IMR-90 (cell line): ENCODE results near the gene KAZN. TPM values are rescaled to one million over a fixed set of nuclear protein-coding genes. Genes with fewer than 3 reads are reported as not detected.

Source experiments
- ATAC-seq: fragments of 200-7000 bp; cut with Tn5 transposase; 2 replicates; pipeline ENCODE4 v1.9.1; 2020; ENCODE audit warnings: low read depth, mild to moderate bottlenecking, moderate library complexity
- BruUV-seq: library from RNA; stranded (reverse); fragments of 400-500 nt; replicated peaks from 2 replicates; lab custom pipeline; 2021; lab: Mats Ljungman, UMichigan
- CTCF ChIA-PET: fragments of 300-600 bp; formaldehyde crosslinking; extraction: SDS; loops from one replicate; lab custom pipeline; 2021; ENCODE audit warnings: antibody characterized with exemption; lab: Yijun Ruan, JAX
- POLR2A ChIA-PET: fragments of 300-600 bp; sonication (Branson Sonifier 250); formaldehyde crosslinking; loops from one replicate; lab custom pipeline; 2022; ENCODE audit warnings: antibody characterized with exemption; ENCODE audit not compliant: unreplicated experiment; lab: Charles Lee
- DNase-seq: peaks from one replicate; pipeline ENCODE4 v3.0.0; 2013
- H2AFZ ChIP-seq: replicated peaks from 2 replicates; pipeline ENCODE3; 2013; ENCODE audit warnings: low read length, mild to moderate bottlenecking; ENCODE audit not compliant: poor library complexity
- H2AK5ac ChIP-seq: 2 replicates; pipeline ENCODE4 v1.6.1; 2013; ENCODE audit warnings: low read depth, low read length, inconsistent platforms
- H2AK9ac ChIP-seq: replicated peaks from 2 replicates; pipeline ENCODE3; 2013; ENCODE audit warnings: mild to moderate bottlenecking, low read depth, low read length, moderate library complexity; ENCODE audit not compliant: poor library complexity
- H2BK120ac ChIP-seq: 2 replicates; pipeline ENCODE4 v1.6.1; 2013; ENCODE audit warnings: low read depth, low read length, inconsistent platforms
- H2BK15ac ChIP-seq: 3 replicates; pipeline ENCODE4 v1.6.1; 2013; ENCODE audit warnings: low read depth, low read length, inconsistent platforms
- H2BK20ac ChIP-seq: 2 replicates; pipeline ENCODE4 v1.6.1; 2013; ENCODE audit warnings: low read depth, mild to moderate bottlenecking, inconsistent platforms, low read length, moderate library complexity
- H2BK5ac ChIP-seq: 2 replicates; pipeline ENCODE4 v1.6.1; 2013; ENCODE audit warnings: mild to moderate bottlenecking, low read depth, low read length, inconsistent platforms; ENCODE audit not compliant: poor library complexity, severe bottlenecking
- H3K14ac ChIP-seq: replicated peaks from 2 replicates; pipeline ENCODE4 v1.6.1; 2013; ENCODE audit warnings: low read depth, low read length, inconsistent platforms
- H3K18ac ChIP-seq: 2 replicates; pipeline ENCODE4 v1.6.1; 2013; ENCODE audit warnings: low read depth, low read length, control low read depth
- H3K23ac ChIP-seq: 2 replicates; pipeline ENCODE4 v1.6.1; 2013; ENCODE audit warnings: low read depth, low read length, inconsistent platforms
- H3K27ac ChIP-seq: 2 replicates; pipeline ENCODE4 v1.5.1; 2013; ENCODE audit warnings: mild to moderate bottlenecking, control low read depth, low read length; ENCODE audit not compliant: insufficient read depth
- H3K27me3 ChIP-seq: 2 replicates; pipeline ENCODE4 v1.6.1; 2013; ENCODE audit warnings: low read length; ENCODE audit not compliant: control insufficient read depth, insufficient read depth
- H3K36me3 ChIP-seq: 2 replicates; pipeline ENCODE4 v1.6.1; 2013; ENCODE audit warnings: low read length, mixed read lengths; ENCODE audit not compliant: control insufficient read depth, insufficient read depth
- H3K4ac ChIP-seq: 2 replicates; pipeline ENCODE4 v1.6.1; 2013; ENCODE audit warnings: low read depth, low read length, inconsistent platforms
- H3K4me1 ChIP-seq: 2 replicates; pipeline ENCODE4 v1.6.1; 2013; ENCODE audit warnings: low read length, mixed read lengths; ENCODE audit not compliant: control insufficient read depth, insufficient read depth
- H3K4me2 ChIP-seq: 2 replicates; pipeline ENCODE4 v1.6.1; 2013; ENCODE audit warnings: low read depth, mild to moderate bottlenecking, control low read depth, low read length, moderate library complexity
- H3K4me3 ChIP-seq: 2 replicates; pipeline ENCODE4 v1.5.1; 2013; ENCODE audit warnings: low read depth, mild to moderate bottlenecking, control low read depth, low read length, moderate library complexity; ENCODE audit not compliant: insufficient read depth
- H3K56ac ChIP-seq: 2 replicates; pipeline ENCODE4 v1.6.1; 2013; ENCODE audit warnings: low read length, inconsistent platforms; ENCODE audit not compliant: insufficient read depth; ENCODE audit errors: extremely low read depth
- H3K79me1 ChIP-seq, 2 experiments: 2 replicates each; pipeline ENCODE4 v1.6.1; 2013; ENCODE audit warnings: low read length in 2 of 2, inconsistent platforms in 1 of 2, low read depth in 1 of 2
- H3K9ac ChIP-seq: 2 replicates; pipeline ENCODE4 v1.6.1; 2013; ENCODE audit warnings: low read depth, low read length, control low read depth
- H3K9me1 ChIP-seq: 2 replicates; pipeline ENCODE4 v1.6.1; 2013; ENCODE audit warnings: low read length, inconsistent platforms; ENCODE audit not compliant: insufficient read depth
- H3K9me3 ChIP-seq: 2 replicates; pipeline ENCODE4 v1.6.1; 2013; ENCODE audit warnings: low read length; ENCODE audit not compliant: control insufficient read depth, insufficient read depth
- H4K20me1 ChIP-seq: 2 replicates; pipeline ENCODE4 v1.6.1; 2013; ENCODE audit warnings: low read length, inconsistent platforms; ENCODE audit not compliant: insufficient read depth
- H4K5ac ChIP-seq: 2 replicates; pipeline ENCODE4 v1.6.1; 2013; ENCODE audit warnings: mild to moderate bottlenecking, low read depth, low read length, control low read depth
- H4K8ac ChIP-seq, 2 experiments: 2 replicates each; pipeline ENCODE4 v1.6.1; 2013; ENCODE audit warnings: low read depth in 2 of 2, low read length in 2 of 2, control low read depth in 1 of 2, inconsistent platforms in 1 of 2
- H4K91ac ChIP-seq: 2 replicates; pipeline ENCODE4 v1.6.1; 2013; ENCODE audit warnings: low read depth, low read length, inconsistent platforms; ENCODE audit not compliant: insufficient read depth
- CEBPB ChIP-seq: IDR thresholded peaks from 2 replicates; pipeline ENCODE4 v1.6.1; 2012; ENCODE audit warnings: low read depth, low read length, improper control_type of control experiment
- CHD1 ChIP-seq: IDR thresholded peaks from 2 replicates; pipeline ENCODE4 v1.6.1; 2012; ENCODE audit warnings: low read depth, low read length, improper control_type of control experiment
- CTCF ChIP-seq: conservative IDR thresholded peaks from 2 replicates; pipeline ENCODE4 v1.5.1; 2012; ENCODE audit warnings: mild to moderate bottlenecking, low read depth, low read length, improper control_type of control experiment
- ELK1 ChIP-seq: fragments of 150-350 bp; IDR thresholded peaks from 2 replicates; pipeline ENCODE4 v1.6.1; 2016; ENCODE audit warnings: low read depth, mild to moderate bottlenecking, low read length, moderate library complexity, borderline replicate concordance
- FOS ChIP-seq: fragments of 150-350 bp; IDR thresholded peaks from 2 replicates; pipeline ENCODE4 v1.6.1; 2016; ENCODE audit warnings: low read depth, low read length
- MAFK ChIP-seq: IDR thresholded peaks from 2 replicates; pipeline ENCODE4 v1.6.1; 2012; ENCODE audit warnings: low read depth, low read length, improper control_type of control experiment
- MAZ ChIP-seq: IDR thresholded peaks from 2 replicates; pipeline ENCODE4 v1.6.1; 2012; ENCODE audit warnings: low read depth, mild to moderate bottlenecking, low read length, improper control_type of control experiment, moderate library complexity, borderline replicate concordance
- MXI1 ChIP-seq: IDR thresholded peaks from 2 replicates; pipeline ENCODE4 v1.6.1; 2012; ENCODE audit warnings: low read depth, mild to moderate bottlenecking, low read length, moderate library complexity, borderline replicate concordance
- POLR2A ChIP-seq: IDR thresholded peaks from 2 replicates; pipeline ENCODE4 v1.6.1; 2012; ENCODE audit warnings: mild to moderate bottlenecking, low read depth, low read length
- RAD21 ChIP-seq: IDR thresholded peaks from 2 replicates; pipeline ENCODE4 v1.6.1; 2012; ENCODE audit warnings: low read length, improper control_type of control experiment
- RCOR1 ChIP-seq: IDR thresholded peaks from 2 replicates; pipeline ENCODE4 v1.6.1; 2012; ENCODE audit warnings: mild to moderate bottlenecking, low read length, improper control_type of control experiment; ENCODE audit not compliant: insufficient replicate concordance
- RFX5 ChIP-seq: IDR thresholded peaks from 2 replicates; pipeline ENCODE4 v1.8.0; 2012; ENCODE audit warnings: low read depth, mild to moderate bottlenecking, low read length, moderate library complexity
- SMC3 ChIP-seq: fragments of 150-350 bp; IDR thresholded peaks from 2 replicates; pipeline ENCODE4 v1.6.1; 2016; ENCODE audit warnings: low read depth, mild to moderate bottlenecking, antibody characterized with exemption, low read length, moderate library complexity
- USF2 ChIP-seq: fragments of 150-350 bp; IDR thresholded peaks from 2 replicates; pipeline ENCODE4 v1.6.1; 2017; ENCODE audit warnings: mild to moderate bottlenecking, antibody characterized with exemption, low read length, low read depth
- WGBS, 2 experiments: methylation state at CpG; one replicate each; pipeline versions ENCODE4 v1.1.5 to v1.1.7; 2013; ENCODE audit warnings: missing lambda C conversion rate in 2 of 2; ENCODE audit not compliant: insufficient read length in 1 of 2; ENCODE audit errors: extremely low coverage in 2 of 2; 5-methylcytosine and 5-hydroxymethylcytosine counted together
- dilution Hi-C: fragments of 300-500 bp; cut with HindIII; formaldehyde crosslinking; loops from one replicate; pipeline ENCODE4 v1.14.3; 2018; ENCODE audit warnings: low sequenced_read_pairs; ENCODE audit not compliant: unreplicated experiment
- in situ Hi-C: fragments of 300-500 bp; cut with MboI; formaldehyde crosslinking; loops from 3 replicates; pipeline ENCODE4 v1.14.3; 2019; ENCODE audit warnings: low sequenced_read_pairs, inconsistent platforms, mixed read lengths
- intact Hi-C: fragments of 100-400 bp; cut with micrococcal nuclease; formaldehyde crosslinking; loops from 2 replicates; pipeline ENCODE4 v1.10.0; 2022
- polyA plus RNA-seq, 3 experiments: library from polyadenylated mRNA; depleted of rRNA; stranded (reverse); fragments of >200 nt; gene quantifications; 2 replicates each; pipeline ENCODE4 v1.2.3, GENCODE V29; 2012; ENCODE audit warnings: low replicate concordance in 1 of 3
- total RNA-seq: library from RNA; depleted of rRNA; stranded (reverse); fragments of >200 nt; gene quantifications from 2 replicates; pipeline ENCODE4 v1.2.3, GENCODE V29; 2012

KAZN gene
- total and polyA plus RNA-seq, 2 of the 4 experiments (the other 2 are of a cell fraction), result 5.2 to 10.5 TPM

GRCh38 chr1:15114884-15115283, 516.4 kb downstream of the KAZN start:
- no peak overlapping the region for H2AK5ac ChIP-seq
- no peak overlapping the region for H3K4me3 ChIP-seq
- H2AFZ ChIP-seq, result no peak overlapping the region
- no peak overlapping the region for H4K91ac ChIP-seq
- H3K4me1 ChIP-seq, result no peaks in the 10 kb centered on the region; the same call in 1 of the 2 replicates
- no peaks in the 10 kb centered on the region for H3K79me1 ChIP-seq
- H3K27ac ChIP-seq, result no peak overlapping the region
- no peaks in the 10 kb centered on the region for H4K20me1 ChIP-seq
- H4K5ac ChIP-seq, result no peak overlapping the region
- H3K27me3 ChIP-seq, result peaks cover 20% of the 10 kb centered on the region
- H3K36me3 ChIP-seq, result no peaks in the 10 kb centered on the region
- no peak overlapping the region for H3K18ac ChIP-seq
- no peak overlapping the region for H2BK5ac ChIP-seq
- H3K14ac ChIP-seq, result no peak overlapping the region
- WGBS, 2 experiments, result 80% methylated on average over 7 of the region's 13 CpGs; no CpG with 5 or more reads in 1 of the 2 experiments
- intact Hi-C loops (no loop called here), dilution Hi-C loops (no loop called here), in situ Hi-C loops (no loop called here)
- no TSS peak for BruUV-seq
- no peak overlapping the region for H2AK9ac ChIP-seq
- CTCF ChIA-PET, result no interaction called here
- POLR2A ChIA-PET, result no interaction called here
- no peak overlapping the region for H4K8ac ChIP-seq
- no peaks in the 10 kb centered on the region for H3K9me3 ChIP-seq
- H2BK20ac ChIP-seq, result no peak overlapping the region
- no peak overlapping the region for H3K23ac ChIP-seq
- H3K9me1 ChIP-seq, result no peaks in the 10 kb centered on the region
- no peak overlapping the region for H2BK120ac ChIP-seq
- H3K4me2 ChIP-seq, result no peak overlapping the region
- H3K9ac ChIP-seq, result no peak overlapping the region
- TF ChIP-seq ELK1 (no peak), CTCF (no peak), MAFK (no peak), MAZ (no peak), RAD21 (no peak), CEBPB (no peak), POLR2A (no peak), RFX5 (no peak), SMC3 (no peak), RCOR1 (no peak), CHD1 (no peak), FOS (no peak), MXI1 (no peak), USF2 (no peak)
- no peak for ATAC-seq
- H3K56ac ChIP-seq, result no peak overlapping the region
- no peak overlapping the region for H2BK15ac ChIP-seq
- H3K4ac ChIP-seq, result no peak overlapping the region
- DNase-seq, result no peak
